GM18867 (cell line): ENCODE results near the gene POTED.
"Not testable (repeated sequence)": the region's sequence is repeated elsewhere in the genome, so short reads cannot be mapped to it uniquely, and the experiment has no call there.

Experiments used
- ATAC-seq: cut with Tn5 transposase; IDR thresholded peaks from one replicate; pipeline ENCODE4 v1.9.1; 2021; ENCODE audit warnings: mild to moderate bottlenecking, moderate library complexity; ENCODE audit not compliant: unreplicated experiment

Gene POTED

DNA sequence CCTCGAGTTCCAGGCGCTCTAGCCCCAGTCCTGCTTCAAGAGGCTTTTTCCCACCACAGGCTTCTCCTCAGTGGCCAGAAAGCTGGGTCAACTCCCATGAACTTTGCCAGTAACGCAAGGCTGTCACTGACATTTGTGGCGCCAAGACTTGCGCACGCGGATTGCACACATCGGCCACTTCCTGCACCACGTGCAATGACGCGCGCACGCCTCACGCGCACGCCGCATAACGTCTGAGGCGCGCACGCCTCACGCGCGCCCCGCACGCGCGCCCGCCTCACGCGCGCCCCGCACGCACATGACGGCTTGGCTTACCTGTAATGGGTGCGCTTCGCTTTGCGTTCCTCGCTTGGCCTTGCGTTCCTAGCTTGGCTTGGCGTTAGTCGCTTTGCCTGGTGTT is at the start of gene POTED:
POTED (plus strand) TSS at position 301 of the 400 bp plus-strand sequence. CDS start 452 bp downstream, outside the sequence.
- ATAC-seq: not testable (repeated sequence)

GRCh38 chr21:13650101-13650500 is 40.5 kb downstream of the POTED start:
- not testable (repeated sequence) for ATAC-seq

DNA sequence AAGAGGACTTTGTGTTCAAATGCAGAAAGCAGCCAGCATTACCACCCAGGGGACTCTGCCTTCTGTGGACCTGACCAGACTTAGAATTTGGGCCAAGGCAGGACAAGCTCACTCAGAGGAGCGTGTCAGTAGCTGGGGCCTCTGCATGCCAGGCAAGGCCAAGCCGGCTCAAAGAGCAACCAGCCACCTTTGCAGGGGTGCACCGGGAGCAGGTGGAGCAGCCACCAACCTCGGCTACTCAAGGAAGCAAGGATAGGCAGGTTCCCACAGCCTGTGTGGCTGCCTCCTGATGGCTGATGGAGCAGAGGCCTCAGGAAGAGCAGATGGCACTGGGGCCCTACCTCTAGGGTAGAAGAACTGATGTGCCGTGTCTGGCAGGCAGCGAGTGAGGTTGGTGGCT is 42.2 kb downstream of the POTED start:
- ATAC-seq: not testable (repeated sequence)
